ENCODE results near the gene APLNR. TPM values are rescaled to one million over a fixed set of nuclear protein-coding genes. Genes with fewer than 3 reads are reported as not detected.

Gene APLNR
- total and polyA plus RNA-seq, 2 donors (not counting 1 experiment from before 2014, with no cell fraction given): not detected

DNA sequence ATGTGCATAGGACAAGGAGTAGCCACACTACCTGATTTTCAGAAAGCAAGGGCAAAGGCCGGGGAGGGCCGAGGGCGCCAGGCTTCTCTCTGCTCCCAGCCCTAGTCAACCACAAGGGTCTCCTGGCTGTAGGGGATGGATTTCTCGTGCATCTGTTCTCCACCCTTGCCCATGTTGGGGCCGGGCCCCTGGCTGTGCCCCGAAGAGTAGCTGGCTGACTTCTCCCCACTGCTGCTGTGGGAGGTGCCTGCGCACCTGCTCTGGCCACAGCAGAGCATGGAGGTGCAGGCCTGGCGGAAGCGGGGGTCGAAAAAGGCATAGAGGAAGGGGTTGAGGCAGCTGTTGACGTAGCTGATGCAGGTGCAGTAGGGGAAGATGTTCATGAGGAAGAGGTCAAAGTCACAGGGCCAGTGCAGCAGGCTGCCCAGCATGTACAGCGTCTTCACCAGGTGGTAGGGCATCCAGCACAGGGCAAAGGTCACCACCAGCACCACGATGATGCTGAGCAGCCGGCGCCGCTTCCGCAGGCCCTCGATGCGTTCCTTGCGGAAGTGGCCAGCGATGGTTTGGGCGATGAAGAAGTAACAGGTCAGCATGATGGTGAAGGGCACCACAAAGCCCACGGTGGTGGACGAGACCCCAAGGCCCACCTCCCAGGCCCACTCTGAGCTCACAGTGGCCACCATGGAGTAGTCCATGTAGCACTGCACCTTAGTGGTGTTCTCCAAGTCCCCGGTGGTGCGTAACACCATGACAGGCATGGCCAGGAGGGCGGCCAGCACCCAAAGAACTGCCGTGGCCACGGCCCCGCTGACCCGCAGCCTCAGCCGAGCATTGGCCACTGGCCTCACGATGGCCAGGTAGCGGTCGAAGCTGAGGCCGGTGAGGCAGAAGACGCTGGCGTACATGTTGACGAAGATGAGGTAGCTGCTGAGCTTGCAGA is 1.0 kb downstream of the APLNR start:
- POLR2A ChIA-PET: no interaction called here
- Mint-ChIP-seq H3K4me1 (no peaks in the 10 kb centered on the region), H3K27ac (no peak overlapping the region), H3K27me3 (peaks cover 71% of the 10 kb centered on the region), H3K9me3 (ENCODE audit: insufficient read depth) (no peaks in the 10 kb centered on the region), H3K4me3 (no peak overlapping the region)
- Histone ChIP-seq H3K27ac (ENCODE audit: low read length in 2 of 2) (no peak overlapping the region), H3K27me3 (replicated peaks in 1 of 4; ENCODE audit: control extremely low read depth in 1 of 4, control insufficient read depth in 3 of 4, insufficient read depth in 4 of 4, low read length in 3 of 4) (peaks cover 0 to 27% (median 6%) of the 10 kb centered on the region in 4 experiments), H2AFZ (ENCODE audit: insufficient read depth, low read depth, low read length, poor library complexity, severe bottlenecking) (no peak overlapping the region), H3K9ac (ENCODE audit: low read length) (no peak overlapping the region), H3K4me3 (ENCODE audit: control extremely low read depth in 1 of 5, extremely low read depth in 1 of 5, insufficient read depth in 1 of 5, low read depth in 2 of 5, low read length in 4 of 5) (no peak overlapping the region), H3K36me3 (replicated peaks in 1 of 2; ENCODE audit: control extremely low read depth in 1 of 2, control insufficient read depth in 1 of 2, extremely low read depth in 1 of 2, insufficient read depth in 2 of 2, low read length in 1 of 2) (no peaks in the 10 kb centered on the region), H3K79me2 (ENCODE audit: control insufficient read depth, insufficient read depth, low read length) (no peaks in the 10 kb centered on the region), H3K9me3 (ENCODE audit: control extremely low read depth in 1 of 3, control insufficient read depth in 2 of 3, insufficient read depth in 1 of 3, low read length in 2 of 3) (peaks cover 0 to 4% (median 0%) of the 10 kb centered on the region in 3 donors), H3K4me1 (ENCODE audit: control insufficient read depth in 2 of 2, insufficient read depth in 2 of 2, low read length in 2 of 2) (no peaks in the 10 kb centered on the region), H3K4me2 (replicated peaks; ENCODE audit: low read depth, low read length, poor library complexity, severe bottlenecking) (no peak overlapping the region), H4K20me1 (ENCODE audit: control insufficient read depth, insufficient read depth, low read length, poor library complexity, severe bottlenecking) (no peaks in the 10 kb centered on the region)
- TF ChIP-seq, protein P1, sequence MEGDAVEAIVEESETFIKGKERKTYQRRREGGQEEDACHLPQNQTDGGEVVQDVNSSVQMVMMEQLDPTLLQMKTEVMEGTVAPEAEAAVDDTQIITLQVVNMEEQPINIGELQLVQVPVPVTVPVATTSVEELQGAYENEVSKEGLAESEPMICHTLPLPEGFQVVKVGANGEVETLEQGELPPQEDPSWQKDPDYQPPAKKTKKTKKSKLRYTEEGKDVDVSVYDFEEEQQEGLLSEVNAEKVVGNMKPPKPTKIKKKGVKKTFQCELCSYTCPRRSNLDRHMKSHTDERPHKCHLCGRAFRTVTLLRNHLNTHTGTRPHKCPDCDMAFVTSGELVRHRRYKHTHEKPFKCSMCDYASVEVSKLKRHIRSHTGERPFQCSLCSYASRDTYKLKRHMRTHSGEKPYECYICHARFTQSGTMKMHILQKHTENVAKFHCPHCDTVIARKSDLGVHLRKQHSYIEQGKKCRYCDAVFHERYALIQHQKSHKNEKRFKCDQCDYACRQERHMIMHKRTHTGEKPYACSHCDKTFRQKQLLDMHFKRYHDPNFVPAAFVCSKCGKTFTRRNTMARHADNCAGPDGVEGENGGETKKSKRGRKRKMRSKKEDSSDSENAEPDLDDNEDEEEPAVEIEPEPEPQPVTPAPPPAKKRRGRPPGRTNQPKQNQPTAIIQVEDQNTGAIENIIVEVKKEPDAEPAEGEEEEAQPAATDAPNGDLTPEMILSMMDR (IDR thresholded peaks at IDR 0.05): no peak
- TF ChIP-seq EZH2 (IDR thresholded peaks at IDR 0.05; ENCODE audit: borderline replicate concordance, insufficient read depth, low read depth, low read length, poor library complexity, severe bottlenecking): no peak
- CTCF ChIA-PET: interaction anchor here (0.9 kb wide), 1 partner anchor 12 kb away, joined by 3 read pairs; no protein-coding TSS in a partner anchor
- DNase-seq (no peak), ATAC-seq (ENCODE audit: low read depth) (no peak)
- WGBS (ENCODE audit: insufficient coverage): 78% methylated on average over 36 of the region's 39 CpGs
- intact Hi-C loops (cut with micrococcal nuclease): no loop called here

DNA sequence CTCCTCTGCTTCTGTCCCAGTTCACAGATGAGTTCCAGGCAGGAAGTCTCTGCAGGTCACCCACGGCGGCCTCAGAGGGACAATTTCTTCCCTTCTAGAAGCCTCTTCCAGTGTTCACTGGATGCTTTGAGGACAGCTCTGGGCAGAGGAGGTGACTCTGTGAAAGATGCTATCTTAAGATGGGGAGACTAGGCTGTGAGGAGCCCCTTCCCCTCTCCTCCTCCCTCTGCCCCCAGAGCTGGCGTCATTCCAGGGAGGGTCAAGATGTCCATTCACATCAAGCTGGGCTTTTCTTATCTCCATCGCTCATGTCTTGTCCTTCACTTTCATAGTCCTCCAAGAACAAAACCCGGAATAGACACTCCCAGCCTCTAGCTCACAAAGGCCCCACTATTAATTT is 3.3 kb downstream of the APLNR start:
- H3K4me1 Mint-ChIP-seq: no peaks in the 10 kb centered on the region
- H3K9me3 Mint-ChIP-seq (ENCODE audit: insufficient read depth): no peaks in the 10 kb centered on the region
- Histone ChIP-seq H3K4me1 (ENCODE audit: control insufficient read depth in 2 of 2, insufficient read depth in 2 of 2, low read length in 2 of 2) (no peaks in the 10 kb centered on the region), H3K9ac (ENCODE audit: low read length) (no peak overlapping the region), H3K4me2 (replicated peaks; ENCODE audit: low read depth, low read length, poor library complexity, severe bottlenecking) (no peak overlapping the region), H3K79me2 (ENCODE audit: control insufficient read depth, insufficient read depth, low read length) (no peaks in the 10 kb centered on the region), H4K20me1 (ENCODE audit: control insufficient read depth, insufficient read depth, low read length, poor library complexity, severe bottlenecking) (no peaks in the 10 kb centered on the region), H3K27ac (ENCODE audit: low read length in 2 of 2) (no peak overlapping the region), H3K4me3 (ENCODE audit: control extremely low read depth in 1 of 5, extremely low read depth in 1 of 5, insufficient read depth in 1 of 5, low read depth in 2 of 5, low read length in 4 of 5) (no peak overlapping the region), H3K9me3 (ENCODE audit: control extremely low read depth in 1 of 3, control insufficient read depth in 2 of 3, insufficient read depth in 1 of 3, low read length in 2 of 3) (peaks cover 0 to 4% (median 0%) of the 10 kb centered on the region in 3 donors), H3K27me3 (replicated peaks in 1 of 4; ENCODE audit: control extremely low read depth in 1 of 4, control insufficient read depth in 3 of 4, insufficient read depth in 4 of 4, low read length in 3 of 4) (peaks cover 0 to 30% (median 8%) of the 10 kb centered on the region in 4 experiments), H3K36me3 (replicated peaks in 1 of 2; ENCODE audit: control extremely low read depth in 1 of 2, control insufficient read depth in 1 of 2, extremely low read depth in 1 of 2, insufficient read depth in 2 of 2, low read length in 1 of 2) (no peaks in the 10 kb centered on the region), H2AFZ (ENCODE audit: insufficient read depth, low read depth, low read length, poor library complexity, severe bottlenecking) (no peak overlapping the region)
- TF ChIP-seq EZH2 (IDR thresholded peaks at IDR 0.05; ENCODE audit: borderline replicate concordance, insufficient read depth, low read depth, low read length, poor library complexity, severe bottlenecking): no peak
- TF ChIP-seq, protein P1 (IDR thresholded peaks at IDR 0.05): no peak
- peaks cover 80% of the 10 kb centered on the region for H3K27me3 Mint-ChIP-seq
- ATAC-seq (ENCODE audit: low read depth) (no peak), DNase-seq (no peak)
- H3K4me3 Mint-ChIP-seq: no peak overlapping the region
- intact Hi-C loops (cut with micrococcal nuclease): no loop called here
- 46% methylated on average over 3 of the region's 5 CpGs for WGBS (ENCODE audit: insufficient coverage)
- CTCF ChIA-PET: no interaction called here
- POLR2A ChIA-PET: no interaction called here
- no peak overlapping the region for H3K27ac Mint-ChIP-seq
